Fibroblast of pulmonary artery (primary cell): ENCODE measurements around the gene RAB7B.

Experiments
- DNase-seq: peaks from one replicate; pipeline ENCODE4 v3.0.0-alpha.2; 2010; ENCODE audit warnings: low read depth
- H3K4me3 ChIP-seq: replicated peaks from 2 replicates; pipeline ENCODE4 v1.5.1; 2011; ENCODE audit warnings: low read depth, mild to moderate bottlenecking, control low read depth, low read length, moderate library complexity
- CTCF ChIP-seq: IDR thresholded peaks from 2 replicates; pipeline ENCODE4 v1.5.1; 2011; ENCODE audit warnings: mild to moderate bottlenecking, control low read depth, low read length, inconsistent platforms; ENCODE audit errors: missing control alignments

The RAB7B gene

DNA sequence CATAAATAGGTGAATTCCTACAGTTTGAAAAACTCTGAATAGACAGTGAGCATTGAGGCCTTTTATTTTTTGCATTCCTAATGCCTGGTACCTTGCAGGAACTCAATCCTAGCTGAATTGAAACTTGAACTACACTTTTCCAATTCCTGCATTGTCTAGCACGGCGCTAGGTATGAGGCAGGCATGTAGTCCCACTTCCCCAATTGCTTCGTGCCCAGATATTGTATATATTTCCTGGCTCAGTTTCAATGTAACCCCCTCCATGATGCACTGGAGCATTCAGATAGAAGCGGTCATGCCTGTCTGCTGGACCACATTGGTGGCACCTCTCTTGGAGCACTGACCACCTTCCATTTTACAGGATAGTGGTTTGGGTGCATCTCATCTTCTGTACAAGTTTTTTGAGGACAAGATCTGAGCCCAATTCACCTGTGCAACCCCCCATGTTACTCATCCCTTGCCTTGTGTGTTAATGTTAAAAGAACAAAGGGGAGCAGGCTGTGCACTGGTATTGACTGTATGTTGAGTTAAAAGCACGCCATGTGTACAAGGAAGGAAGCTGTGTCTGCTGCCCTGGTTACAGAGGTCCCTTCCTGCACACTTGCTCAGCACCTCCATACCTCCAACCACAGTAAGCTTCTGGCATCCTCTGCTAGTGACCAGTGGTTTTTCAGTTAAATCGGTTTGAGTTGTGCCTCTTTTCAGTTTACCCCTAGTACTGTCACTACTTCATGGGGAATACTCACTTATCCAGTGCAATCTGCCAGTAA lies 10.0 kb upstream of the RAB7B start:
- TF ChIP-seq CTCF: no peak
- DNase-seq: no peak
- no peak overlapping the region for H3K4me3 ChIP-seq

DNA sequence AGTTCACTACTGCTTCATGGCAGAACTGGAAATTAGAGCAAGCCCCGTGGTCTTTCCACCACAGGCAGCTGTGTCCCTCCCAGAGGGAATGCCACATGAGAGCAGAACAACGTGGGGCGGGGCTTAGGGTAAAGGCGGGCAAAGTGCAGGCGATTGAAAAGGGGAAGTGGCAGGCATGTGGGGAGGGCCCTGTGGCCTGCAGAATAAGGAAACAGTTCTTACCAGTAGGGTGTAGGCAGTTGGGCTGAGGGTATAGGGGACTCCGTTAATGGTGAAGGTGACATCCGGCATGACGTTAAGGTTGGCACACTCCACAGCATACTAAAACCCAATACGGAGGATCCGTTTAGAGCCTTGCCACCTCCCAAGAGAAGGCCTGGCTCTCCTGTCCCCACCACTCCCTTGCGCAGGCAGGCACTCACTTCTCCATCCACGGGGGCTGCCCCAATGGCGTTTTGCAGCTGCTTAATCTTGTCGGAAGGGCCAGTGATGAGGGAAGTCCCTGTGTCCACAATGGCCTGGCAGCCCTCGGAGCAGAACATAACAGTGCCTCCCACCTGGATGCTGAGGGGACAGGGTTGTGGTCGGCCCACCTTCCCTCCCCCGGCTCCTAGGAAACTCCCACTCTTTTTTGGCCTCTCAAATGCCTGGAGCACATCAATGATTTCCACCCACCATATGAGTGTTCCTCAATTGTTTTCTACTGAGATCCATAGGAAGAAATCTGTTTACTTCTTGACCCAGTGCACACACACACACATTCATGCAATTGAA lies 9.1 kb upstream of the RAB7B start:
- DNase-seq: no peak
- TF ChIP-seq CTCF: no peak
- no peak overlapping the region for H3K4me3 ChIP-seq

DNA sequence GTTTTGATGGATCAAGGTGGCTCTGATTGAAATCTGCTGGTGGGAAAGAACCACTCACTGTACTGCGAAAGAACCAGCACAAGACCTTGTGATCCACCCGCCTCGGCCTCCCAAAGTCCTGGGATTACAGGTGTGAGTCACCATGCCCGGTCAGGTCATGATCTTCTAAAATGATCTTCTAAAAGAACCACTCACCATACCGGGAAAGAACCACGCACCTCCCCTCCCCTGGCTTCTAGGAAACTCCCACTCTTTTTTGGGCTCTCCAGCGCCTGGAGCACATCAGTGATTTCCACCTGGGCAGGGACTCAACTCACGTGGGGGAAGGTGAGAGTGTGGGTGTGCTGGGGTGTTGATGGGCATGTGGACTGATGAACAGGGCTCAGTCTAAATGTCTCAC lies 7.9 kb upstream of the RAB7B start:
- TF ChIP-seq CTCF: no peak
- no peak overlapping the region for H3K4me3 ChIP-seq
- no peak for DNase-seq

DNA sequence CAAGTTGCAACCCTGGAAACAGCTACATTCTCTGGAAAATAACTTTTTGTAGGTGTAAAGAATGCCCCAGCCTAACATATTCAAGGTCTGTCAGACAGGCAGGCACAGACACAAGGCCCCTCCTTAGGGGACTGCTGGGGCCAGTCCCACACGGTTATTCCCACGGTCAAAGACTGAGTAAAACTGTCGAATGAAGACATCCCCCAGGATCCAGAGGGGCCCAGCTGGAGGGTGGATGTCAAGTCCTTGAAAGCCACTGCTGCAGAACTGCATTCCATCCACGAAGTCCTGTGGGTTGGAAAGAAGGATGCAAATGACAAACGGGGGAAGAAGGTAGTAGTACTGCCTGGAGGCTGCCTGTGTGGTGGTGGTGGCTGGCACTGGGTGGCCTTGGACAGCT lies 6.9 kb upstream of the RAB7B start:
- H3K4me3 ChIP-seq: no peak overlapping the region
- no peak for TF ChIP-seq CTCF
- no peak for DNase-seq

DNA sequence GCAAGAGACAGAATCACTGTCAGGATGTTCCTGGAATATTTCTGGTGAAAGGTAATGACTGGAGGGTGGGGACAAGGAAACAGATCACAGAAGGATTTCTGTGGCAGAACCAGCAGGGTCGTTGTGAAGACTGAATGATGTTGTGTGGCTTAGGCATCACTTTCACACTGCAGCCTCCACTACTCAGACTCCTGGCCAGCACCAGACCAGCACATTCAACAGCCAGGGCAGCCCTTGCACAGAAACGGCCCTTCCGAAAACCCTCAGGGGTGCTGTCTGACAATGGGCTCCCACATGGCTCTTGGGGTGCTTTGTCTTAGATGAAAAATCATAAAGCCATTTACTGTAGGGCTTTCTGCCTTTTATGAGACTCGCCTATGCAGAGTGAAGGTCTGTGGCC lies 3.8 kb upstream of the RAB7B start:
- TF ChIP-seq CTCF: no peak
- DNase-seq: no peak
- no peak overlapping the region for H3K4me3 ChIP-seq

GRCh38 chr1:206005778-206006180 lies 2.6 kb upstream of the RAB7B start:
- no peak overlapping the region for H3K4me3 ChIP-seq
- DNase-seq: no peak
- no peak for TF ChIP-seq CTCF
